Fibroblast of lung (primary cell): ENCODE data around the gene KLRF2. TPM values are rescaled to one million over a fixed set of nuclear protein-coding genes. Genes with fewer than 3 reads are reported as not detected.

Experiments
- DNase-seq, 2 donors: peaks; one replicate each; pipeline versions ENCODE4 v3.0.0 to v3.0.0-alpha.2; 2010; ENCODE audit warnings: low read depth in 2 of 2
- H2AFZ ChIP-seq: 2 replicates; pipeline ENCODE4 v1.5.1; 2012; ENCODE audit warnings: low read length, control low read depth, inconsistent platforms
- H3K27ac ChIP-seq: 2 replicates; pipeline ENCODE4 v1.5.1; 2011; ENCODE audit warnings: low read length, control low read depth; ENCODE audit not compliant: insufficient read depth
- H3K27me3 ChIP-seq: 2 replicates; pipeline ENCODE4 v1.5.1; 2011; ENCODE audit warnings: mild to moderate bottlenecking, low read length; ENCODE audit not compliant: control insufficient read depth, insufficient read depth
- H3K36me3 ChIP-seq: 2 replicates; pipeline ENCODE4 v1.5.1; 2011; ENCODE audit warnings: low read length; ENCODE audit not compliant: control insufficient read depth, insufficient read depth
- H3K4me1 ChIP-seq: 2 replicates; pipeline ENCODE4 v1.5.1; 2011; ENCODE audit warnings: low read length; ENCODE audit not compliant: control insufficient read depth, insufficient read depth; ENCODE audit errors: extremely low read depth
- H3K4me2 ChIP-seq: 2 replicates; pipeline ENCODE4 v1.5.1; 2011; ENCODE audit warnings: low read length, control low read depth; ENCODE audit not compliant: insufficient read depth; ENCODE audit errors: extremely low read depth
- H3K4me3 ChIP-seq, 4 experiments: fragments of 200-600 bp in 1 of 4; sonication (generic) in 1 of 4; replicated peaks in 1 of 4; 2 replicates each; pipeline ENCODE4 v1.5.1; 2011 to 2016; ENCODE audit warnings: low read length in 4 of 4, low read depth in 3 of 4, mild to moderate bottlenecking in 3 of 4, control low read depth in 2 of 4, inconsistent platforms in 1 of 4, mixed read lengths in 1 of 4; ENCODE audit not compliant: insufficient read depth in 1 of 4; ENCODE audit errors: control extremely low read depth in 1 of 4
- H3K79me2 ChIP-seq: 2 replicates; pipeline ENCODE4 v1.5.1; 2012; ENCODE audit warnings: mild to moderate bottlenecking, low read length, inconsistent platforms; ENCODE audit not compliant: control insufficient read depth, insufficient read depth
- H3K9ac ChIP-seq: 2 replicates; pipeline ENCODE4 v1.5.1; 2011; ENCODE audit warnings: mild to moderate bottlenecking, low read length, control low read depth; ENCODE audit not compliant: insufficient read depth
- H3K9me3 ChIP-seq: 2 replicates; pipeline ENCODE4 v1.5.1; 2012; ENCODE audit warnings: low read depth, low read length; ENCODE audit not compliant: control insufficient read depth, insufficient read depth
- H4K20me1 ChIP-seq: 2 replicates; pipeline ENCODE4 v1.5.1; 2011; ENCODE audit warnings: low read length; ENCODE audit not compliant: control insufficient read depth, insufficient read depth; ENCODE audit errors: extremely low read depth
- CTCF ChIP-seq, 2 donors: IDR thresholded peaks in 1 of 2; conservative IDR thresholded peaks in 1 of 2; 1 replicate in 1 of 2; 2 replicates in 1 of 2; pipeline ENCODE4 v1.5.1; 2011 to 2012; ENCODE audit warnings: low read length in 2 of 2, control low read depth in 1 of 2, inconsistent platforms in 1 of 2, low read depth in 1 of 2, mild to moderate bottlenecking in 1 of 2
- EZH2 ChIP-seq: IDR thresholded peaks from 2 replicates; pipeline ENCODE4 v1.5.1; 2012; ENCODE audit warnings: low read length, control low read depth, mild to moderate bottlenecking; ENCODE audit errors: missing control alignments
- polyA plus RNA-seq, 2 donors: library from polyadenylated mRNA; depleted of rRNA in 1 of 2; stranded (reverse) in 1 of 2; unstranded in 1 of 2; fragments of >200 nt; gene quantifications; 2 replicates each; pipeline ENCODE4 v1.2.1, GENCODE V29; 2011 to 2012; ENCODE audit warnings: missing spikeins in 1 of 2
- total RNA-seq: library from RNA; depleted of rRNA; stranded (reverse); fragments of >200 nt; gene quantifications from 2 replicates; pipeline ENCODE4 v1.2.1, GENCODE V29; 2014

The KLRF2 gene
- total and polyA plus RNA-seq, 2 donors (not counting 1 experiment from before 2014, with no cell fraction given) = not detected

GRCh38 chr12:9906873-9907272 is 25.6 kb downstream of the KLRF2 start:
- Histone ChIP-seq H3K27me3 (no peaks in the 10 kb centered on the region), H3K4me1 (no peaks in the 10 kb centered on the region), H3K27ac (no peak overlapping the region), H3K9ac (no peak overlapping the region), H2AFZ (no peak overlapping the region), H3K36me3 (no peaks in the 10 kb centered on the region), H3K4me3 (no peak overlapping the region), H4K20me1 (no peaks in the 10 kb centered on the region), H3K79me2 (no peaks in the 10 kb centered on the region), H3K9me3 (no peaks in the 10 kb centered on the region), H3K4me2 (no peak overlapping the region)
- DNase-seq = peak in 1 of 2 donors; percentile 2
- TF ChIP-seq EZH2 = no peak

- no peaks in the 10 kb centered on the region for H4K20me1 ChIP-seq
- no peak for DNase-seq
- no peaks in the 10 kb centered on the region for H3K4me1 ChIP-seq
- H2AFZ ChIP-seq = no peak overlapping the region
- no peaks in the 10 kb centered on the region for H3K27me3 ChIP-seq
- H3K27ac ChIP-seq = no peak overlapping the region
- H3K4me2 ChIP-seq = no peak overlapping the region
- H3K9me3 ChIP-seq = no peaks in the 10 kb centered on the region
- H3K9ac ChIP-seq = no peak overlapping the region
- TF ChIP-seq CTCF (conservative IDR thresholded peaks at IDR 0.05 in 1 of 2, IDR thresholded peaks at IDR 0.05 in 1 of 2; ENCODE audit: low read depth in 1 of 2, low read length in 2 of 2) (no peak), EZH2 (no peak)
- H3K4me3 ChIP-seq = no peak overlapping the region
- H3K36me3 ChIP-seq = no peaks in the 10 kb centered on the region
- H3K79me2 ChIP-seq = no peaks in the 10 kb centered on the region
Measured at GRCh38 chr12:9907769-9908168, 26.5 kb downstream of the KLRF2 start.

DNA sequence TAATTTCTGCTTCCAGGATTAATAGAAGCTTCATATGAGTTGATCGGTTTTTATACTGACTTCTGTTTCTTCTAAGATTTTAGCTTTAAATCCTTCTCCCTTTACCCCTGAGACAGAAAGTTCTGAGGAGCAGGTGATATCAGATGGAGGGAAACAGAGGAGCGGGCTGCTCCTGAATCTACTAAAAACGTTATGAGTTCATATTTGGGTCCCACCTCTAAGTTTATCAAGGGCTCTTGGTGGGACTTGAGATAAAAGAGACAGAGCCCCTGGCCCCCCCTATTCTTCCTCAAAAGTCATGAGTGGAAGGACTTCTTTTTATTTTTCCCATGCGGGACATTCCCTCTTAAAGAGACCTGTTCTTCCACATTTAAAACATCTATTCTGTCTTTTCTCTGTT is 27.1 kb downstream of the KLRF2 start:
- H3K4me1 ChIP-seq = no peaks in the 10 kb centered on the region
- H3K27ac ChIP-seq = no peak overlapping the region
- no peaks in the 10 kb centered on the region for H3K9me3 ChIP-seq
- no peak overlapping the region for H3K4me3 ChIP-seq
- TF ChIP-seq CTCF (conservative IDR thresholded peaks at IDR 0.05 in 1 of 2, IDR thresholded peaks at IDR 0.05 in 1 of 2; ENCODE audit: low read depth in 1 of 2, low read length in 2 of 2) = no peak
- TF ChIP-seq EZH2 = no peak
- H3K4me2 ChIP-seq = no peak overlapping the region
- H3K79me2 ChIP-seq = no peaks in the 10 kb centered on the region
- H2AFZ ChIP-seq = no peak overlapping the region
- H3K9ac ChIP-seq = no peak overlapping the region
- no peaks in the 10 kb centered on the region for H3K36me3 ChIP-seq
- no peaks in the 10 kb centered on the region for H4K20me1 ChIP-seq
- H3K27me3 ChIP-seq = no peaks in the 10 kb centered on the region
- DNase-seq = no peak
